ENCODE measurements around the gene TRUB2. TPM values are rescaled to one million over a fixed set of nuclear protein-coding genes. Genes with fewer than 3 reads are reported as not detected.
A peak's percentile ranks its signal among the peaks of the same experiment; 100 is the strongest.

Gene TRUB2
- total and polyA plus RNA-seq, 12 donors = 18.0 to 50.3 (median 41.5) TPM

DNA sequence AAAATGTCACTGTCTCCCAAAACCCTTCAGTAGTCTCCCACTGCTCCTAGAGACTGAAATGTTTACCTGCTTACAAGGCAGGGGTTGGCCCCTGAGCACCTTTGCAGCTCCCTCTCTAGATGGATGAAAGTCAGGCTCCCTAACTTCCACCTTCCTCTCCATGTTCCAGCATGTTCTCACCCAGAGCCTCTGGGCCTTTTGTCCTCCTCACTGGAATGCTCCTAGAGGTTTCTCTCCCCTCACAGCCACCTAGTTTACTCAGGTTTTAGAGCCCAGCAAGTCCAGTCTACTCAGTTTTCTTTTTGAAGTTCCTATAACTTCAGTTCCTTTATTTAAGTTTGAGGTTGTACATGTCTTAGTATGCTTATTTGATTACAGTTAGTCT lies 48.1 kb upstream of the TRUB2 start:
- DNase-seq (no peak), ATAC-seq (no peak)
- H3K27me3 ChIP-seq = no peaks in the 10 kb centered on the region
- TF ChIP-seq, protein P1, sequence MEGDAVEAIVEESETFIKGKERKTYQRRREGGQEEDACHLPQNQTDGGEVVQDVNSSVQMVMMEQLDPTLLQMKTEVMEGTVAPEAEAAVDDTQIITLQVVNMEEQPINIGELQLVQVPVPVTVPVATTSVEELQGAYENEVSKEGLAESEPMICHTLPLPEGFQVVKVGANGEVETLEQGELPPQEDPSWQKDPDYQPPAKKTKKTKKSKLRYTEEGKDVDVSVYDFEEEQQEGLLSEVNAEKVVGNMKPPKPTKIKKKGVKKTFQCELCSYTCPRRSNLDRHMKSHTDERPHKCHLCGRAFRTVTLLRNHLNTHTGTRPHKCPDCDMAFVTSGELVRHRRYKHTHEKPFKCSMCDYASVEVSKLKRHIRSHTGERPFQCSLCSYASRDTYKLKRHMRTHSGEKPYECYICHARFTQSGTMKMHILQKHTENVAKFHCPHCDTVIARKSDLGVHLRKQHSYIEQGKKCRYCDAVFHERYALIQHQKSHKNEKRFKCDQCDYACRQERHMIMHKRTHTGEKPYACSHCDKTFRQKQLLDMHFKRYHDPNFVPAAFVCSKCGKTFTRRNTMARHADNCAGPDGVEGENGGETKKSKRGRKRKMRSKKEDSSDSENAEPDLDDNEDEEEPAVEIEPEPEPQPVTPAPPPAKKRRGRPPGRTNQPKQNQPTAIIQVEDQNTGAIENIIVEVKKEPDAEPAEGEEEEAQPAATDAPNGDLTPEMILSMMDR (IDR thresholded peaks at IDR 0.05) = no peak
- H3K36me3 ChIP-seq = peaks cover 0 to 30% (median 0%) of the 10 kb centered on the region in 9 donors
- H3K4me3 ChIP-seq = peak overlapping the region in 9 of 10 donors; percentile 62 to 97 (median 76)
- peaks cover 2 to 31% (median 24%) of the 10 kb centered on the region in 9 donors for H3K4me1 ChIP-seq
- peak overlapping the region; percentile 68 to 97 (median 93) for H3K27ac ChIP-seq
- H3K9me3 ChIP-seq = no peaks in the 10 kb centered on the region
- intact Hi-C loops (cut with DNase I) = no loop called here

DNA sequence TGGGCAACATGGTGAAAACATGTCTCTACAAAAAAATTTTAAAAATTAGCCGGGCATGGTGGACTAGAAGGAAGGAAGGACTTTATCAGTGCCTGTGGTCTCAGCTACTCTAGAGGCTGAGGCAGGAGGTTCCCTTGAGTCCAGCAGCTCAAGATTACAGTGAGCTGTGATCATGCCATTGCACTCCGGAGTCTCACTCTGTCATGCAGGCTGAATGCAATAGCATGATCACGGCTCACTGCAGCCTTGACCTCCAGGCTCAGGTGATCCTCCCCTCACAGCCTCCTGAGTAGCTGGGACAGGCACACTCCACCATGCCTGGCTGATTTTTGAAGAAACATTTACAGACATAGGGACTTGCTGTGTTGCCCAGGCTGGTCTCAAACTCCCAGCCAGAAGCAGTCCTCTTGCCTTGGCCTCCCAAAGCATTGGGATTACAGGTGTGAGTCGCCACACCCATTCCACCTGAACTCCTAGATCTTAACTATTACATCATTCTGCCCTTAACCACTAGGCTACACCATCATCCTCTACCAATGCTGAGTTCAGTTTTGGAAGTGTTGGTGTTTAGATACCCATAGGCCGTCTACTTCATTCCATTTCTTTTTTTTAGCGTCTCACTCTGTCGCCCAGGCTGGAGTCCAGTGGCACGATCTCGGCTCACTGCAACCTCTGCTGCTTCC lies 46.9 kb upstream of the TRUB2 start:
- Histone ChIP-seq H3K27ac (no peak overlapping the region), H3K9me3 (no peaks in the 10 kb centered on the region), H3K27me3 (no peaks in the 10 kb centered on the region), H3K36me3 (peaks cover 0 to 18% (median 0%) of the 10 kb centered on the region in 9 donors), H3K4me1 (peaks cover 5 to 42% (median 35%) of the 10 kb centered on the region in 9 donors), H3K4me3 (no peak overlapping the region)
- WGBS, 2 donors = 90 to 92% methylated on average over 9 of the region's 9 CpGs
- DNase-seq = no peak
- TF ChIP-seq, protein P1 (IDR thresholded peaks at IDR 0.05) = no peak
- intact Hi-C loops (cut with DNase I) = loop anchor here in 2 of 10 donors (10.0 kb wide), 2 partner anchors 46 to 186 kb away; partner anchors contain the start of gene SPTAN1 (in 1 of the 2)
- no peak for ATAC-seq

DNA sequence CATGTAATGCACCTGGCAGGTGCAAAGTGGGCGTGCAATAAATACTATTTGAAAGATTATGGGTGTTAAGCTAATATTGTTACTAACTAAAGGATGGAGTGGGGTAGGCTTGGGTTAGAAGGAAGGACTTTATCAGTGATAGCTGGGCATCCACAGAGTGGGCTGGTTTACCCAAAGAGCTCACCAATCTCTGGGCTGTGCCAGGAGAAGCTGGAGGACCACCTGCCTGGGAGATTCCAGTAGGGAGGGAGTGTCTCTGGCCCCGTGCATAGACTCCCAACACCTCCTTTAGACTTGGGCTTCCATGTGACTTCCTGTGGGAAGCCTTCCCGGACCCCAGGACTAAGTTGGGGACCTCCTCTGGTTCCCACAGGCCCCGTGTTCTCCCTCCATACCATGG lies 43.3 kb upstream of the TRUB2 start:
- TF ChIP-seq, protein P1 (IDR thresholded peaks at IDR 0.05) = no peak
- peaks cover 5 to 40% (median 32%) of the 10 kb centered on the region in 9 donors for H3K4me1 ChIP-seq
- DNase-seq = no peak
- intact Hi-C loops (cut with DNase I) = loop anchor here in 2 of 10 donors (10.0 kb wide), 2 partner anchors 49 to 189 kb away; partner anchors contain the start of gene SPTAN1 (in 1 of the 2)
- no peaks in the 10 kb centered on the region for H3K27me3 ChIP-seq
- peak overlapping the region in 9 of 10 donors; percentile 2 to 82 (median 70) for H3K27ac ChIP-seq
- no peaks in the 10 kb centered on the region for H3K9me3 ChIP-seq
- WGBS, 2 donors = 86 to 89% methylated on average over 4 of the region's 4 CpGs
- peaks cover 0 to 2% (median 0%) of the 10 kb centered on the region in 9 donors for H3K36me3 ChIP-seq
- H3K4me3 ChIP-seq = peak overlapping the region in 4 of 10 donors; percentile 17 to 56 (median 52)
- ATAC-seq = no peak

DNA sequence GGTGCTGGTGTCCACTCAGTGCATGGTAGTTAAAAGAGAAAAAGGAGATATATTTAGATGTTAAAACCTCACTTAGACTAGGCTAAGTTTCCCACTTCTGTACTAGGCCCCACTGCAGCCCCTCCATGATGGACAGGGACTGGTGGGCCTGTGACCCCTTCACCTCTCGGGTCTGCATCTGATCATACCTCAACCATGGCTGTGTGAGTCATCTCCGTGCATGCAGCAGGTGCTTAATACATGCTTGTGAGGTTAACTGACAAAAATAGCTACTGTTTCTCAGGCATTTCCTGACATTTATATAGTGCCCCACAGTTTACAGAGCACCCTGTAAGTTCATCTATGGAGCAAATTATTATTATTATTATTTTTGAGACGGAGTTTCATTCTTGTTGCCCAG lies 40.5 kb upstream of the TRUB2 start:
- WGBS, 2 donors = 78 to 79% methylated on average over 3 of the region's 3 CpGs
- ATAC-seq (no peak), DNase-seq (no peak)
- H3K4me3 ChIP-seq = no peak overlapping the region
- peaks cover 2 to 34% (median 26%) of the 10 kb centered on the region in 9 donors for H3K4me1 ChIP-seq
- peak overlapping the region in 6 of 10 donors; percentile 18 to 82 (median 66) for H3K27ac ChIP-seq
- no peaks in the 10 kb centered on the region for H3K9me3 ChIP-seq
- peaks cover 0 to 22% (median 0%) of the 10 kb centered on the region in 9 donors for H3K36me3 ChIP-seq
- TF ChIP-seq, protein P1 (IDR thresholded peaks at IDR 0.05) = no peak
- H3K27me3 ChIP-seq = no peaks in the 10 kb centered on the region
- intact Hi-C loops (cut with DNase I) = loop anchor here (1.0 to 10.0 kb wide), 7 partner anchors 45 to 275 kb away; partner anchors contain the start of gene SPTAN1 (in 1 of the 10)
